GM12872 (cell line): ENCODE measurements around the gene NDRG3.

Experiments used
- CTCF ChIP-seq: IDR thresholded peaks from 3 replicates; pipeline ENCODE4 v1.5.1; 2011; ENCODE audit warnings: low read depth, mild to moderate bottlenecking, low read length, moderate library complexity; ENCODE audit not compliant: insufficient read depth

Gene NDRG3

GRCh38 chr20:36653456-36653855 is 92.4 kb downstream of the NDRG3 start:
- no peak for TF ChIP-seq CTCF

GRCh38 chr20:36647196-36648121 is 98.4 kb downstream of the NDRG3 start:
- no peak for TF ChIP-seq CTCF

- TF ChIP-seq CTCF, result no peak
Measured at GRCh38 chr20:36646678-36647077, 99.2 kb downstream of the NDRG3 start.

DNA sequence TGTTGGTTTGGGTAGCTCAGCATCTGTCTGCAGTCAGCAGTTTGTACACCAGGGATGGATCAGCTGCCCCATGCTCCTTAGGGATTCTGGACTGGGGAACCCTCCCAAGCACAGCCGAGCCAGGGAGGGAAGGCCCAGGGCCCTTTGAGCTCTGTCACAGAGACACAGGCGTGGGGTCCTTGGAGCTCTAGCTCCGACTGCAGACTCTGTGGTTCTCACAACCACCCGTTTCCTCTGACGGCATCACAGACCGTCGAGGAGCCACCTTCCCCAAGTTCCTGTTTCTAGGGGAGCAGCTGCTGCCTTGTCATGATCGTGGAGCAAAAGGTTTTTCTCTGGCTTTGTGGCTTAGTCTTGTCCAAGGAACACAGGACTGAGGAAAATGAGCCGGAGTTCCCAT is 99.9 kb downstream of the NDRG3 start, which contains the start of gene SLA2:
SLA2 (minus strand) TSS at position 199 of the 400 bp plus-strand sequence. CDS start 4,861 bp downstream, outside the sequence.
- TF ChIP-seq CTCF, result no peak

DNA sequence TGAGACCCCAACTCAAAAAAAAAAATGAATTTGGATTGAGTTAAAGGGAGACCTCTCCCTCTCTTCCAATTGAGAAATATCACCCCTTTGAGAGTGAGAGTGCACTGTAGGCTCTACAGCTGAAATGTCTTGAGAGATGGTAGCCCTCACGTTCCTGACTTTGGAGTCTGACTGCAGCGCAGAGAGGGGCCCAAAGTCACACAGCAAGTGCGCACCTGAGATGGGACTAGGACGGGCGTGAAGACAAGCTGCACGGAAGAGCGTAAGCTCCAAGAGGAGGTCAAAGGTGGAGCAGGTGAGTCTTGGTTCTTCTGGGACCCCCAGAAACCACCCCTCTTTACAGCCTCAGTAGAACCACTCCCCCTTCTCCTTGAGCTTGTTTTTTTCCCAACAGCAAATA is 100.5 kb downstream of the NDRG3 start:
- TF ChIP-seq CTCF, result no peak

- TF ChIP-seq CTCF, result no peak
Measured at GRCh38 chr20:36644706-36645095, 101.2 kb downstream of the NDRG3 start.

DNA sequence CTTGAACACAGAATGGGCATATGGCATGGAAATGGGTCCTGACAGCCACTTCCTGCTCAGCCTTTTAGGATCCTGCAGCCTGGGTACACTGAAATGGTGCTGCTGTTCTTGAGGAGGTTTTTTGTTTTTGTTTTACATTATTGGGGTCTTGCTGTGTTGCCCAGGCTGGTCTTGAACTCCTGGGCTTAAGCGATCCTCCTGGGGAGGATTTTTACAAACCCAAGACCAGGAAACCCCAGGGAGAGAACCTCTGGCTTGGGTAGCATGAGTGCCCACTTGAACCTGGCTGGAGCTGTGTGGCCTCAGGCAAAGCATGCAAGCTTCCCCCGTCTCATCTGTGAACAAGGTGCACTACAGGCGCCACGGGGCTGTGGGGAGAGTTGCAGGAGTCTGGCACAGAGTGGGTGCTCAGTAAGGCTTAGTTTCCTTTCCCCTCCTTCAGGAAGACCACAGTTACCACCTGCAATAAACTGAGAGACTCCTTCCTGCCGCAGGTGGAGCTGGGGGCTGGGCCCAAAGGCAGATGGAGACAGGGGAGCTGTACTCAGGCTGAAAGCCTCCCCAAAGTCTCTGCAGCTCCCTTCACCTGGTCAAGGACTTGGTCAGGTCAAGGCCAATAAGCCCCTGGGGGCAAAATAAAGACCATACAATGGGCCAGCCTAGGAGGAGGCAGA is 101.7 kb downstream of the NDRG3 start:
- no peak for TF ChIP-seq CTCF
